KOPT-K1 (cell line): ENCODE data around the gene ZBTB22.

ENCODE experiments used
- H3K27ac ChIP-seq: fragments of 200-600 bp; sonication (generic); 2 replicates; pipeline ENCODE4 v1.5.1; 2016; ENCODE audit warnings: antibody characterized with exemption, mild to moderate bottlenecking, low read depth, low read length; ENCODE audit not compliant: poor library complexity, severe bottlenecking
- H3K36me3 ChIP-seq: fragments of 200-600 bp; sonication (generic); 2 replicates; pipeline ENCODE4 v1.5.1; 2017; ENCODE audit warnings: antibody characterized with exemption, mild to moderate bottlenecking, low read length, moderate library complexity; ENCODE audit not compliant: insufficient read depth
- H3K9me3 ChIP-seq: fragments of 200-600 bp; sonication (generic); 2 replicates; pipeline ENCODE4 v1.5.1; 2017; ENCODE audit warnings: antibody characterized with exemption, low read length, mild to moderate bottlenecking; ENCODE audit not compliant: insufficient read depth, poor library complexity, severe bottlenecking

Gene ZBTB22

DNA sequence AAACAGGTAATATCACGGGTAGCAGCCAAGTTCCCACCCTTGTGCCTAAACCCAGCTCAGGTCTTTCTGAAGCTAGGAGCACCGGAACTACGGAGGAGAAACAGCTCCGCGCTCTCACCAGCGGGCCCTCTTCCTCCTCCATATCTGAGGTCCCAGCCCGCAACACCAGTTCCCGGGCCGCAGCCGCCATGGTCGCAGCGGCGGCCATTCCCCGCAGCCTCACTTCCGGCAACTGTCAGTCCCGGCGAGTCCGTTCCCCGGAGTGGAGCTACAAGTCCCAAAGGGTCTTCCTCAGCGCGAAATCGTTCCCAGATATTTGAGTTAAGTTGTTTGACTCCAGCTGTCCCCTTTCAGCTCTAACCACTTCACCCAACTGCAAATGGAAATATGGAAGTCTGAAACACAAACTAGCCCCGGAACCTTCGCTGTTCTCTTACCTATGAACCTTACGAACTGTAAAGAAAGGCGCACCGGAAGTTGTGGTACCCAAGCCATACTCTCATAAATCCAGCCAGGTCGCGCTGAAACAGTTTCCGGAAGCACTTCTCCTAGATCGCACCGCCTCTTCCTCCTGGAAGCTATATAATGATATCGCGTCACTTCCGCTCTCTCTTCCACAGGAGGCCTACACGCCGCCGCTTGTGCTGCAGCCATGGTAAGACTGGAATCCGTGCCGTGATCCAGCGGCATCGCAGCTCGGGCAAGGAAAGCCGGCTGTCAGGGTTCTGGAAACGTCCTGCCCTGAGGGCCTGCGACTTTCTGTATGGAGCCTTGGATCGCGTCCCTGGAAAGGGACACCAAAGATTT, 45.9 kb downstream of the ZBTB22 start, which contains the start of the genes RPS18 and VPS52:
RPS18 (plus strand) TSS at position 608 of the 807 bp plus-strand sequence; CDS start at position 653, 45 bp downstream.
VPS52 (minus strand) TSS at position 409 of the 807 bp plus-strand sequence; CDS start at position 208, 201 bp downstream.
- peak within 1 kb of the TSS; percentile 93 for H3K27ac ChIP-seq
- no peaks in the 10 kb centered on the region for H3K9me3 ChIP-seq
- H3K36me3 ChIP-seq, result peaks cover 79% of the 10 kb centered on the region

DNA sequence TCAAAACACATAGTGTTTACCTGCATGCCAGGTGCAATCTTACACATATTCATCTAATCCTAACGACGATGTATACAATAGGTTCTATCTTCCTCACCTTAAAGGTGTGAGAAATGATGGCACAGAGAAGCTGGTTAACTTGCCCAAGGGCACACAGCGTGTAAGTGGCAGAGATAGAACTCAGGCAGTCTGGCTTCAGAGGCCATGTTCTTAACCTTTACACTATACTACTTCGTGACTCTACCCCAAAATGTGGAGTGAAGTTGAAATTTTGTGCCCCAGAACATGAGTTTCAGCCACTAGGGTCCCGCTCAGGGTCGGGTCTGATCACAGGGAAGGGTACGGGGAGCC, 46.5 kb downstream of the ZBTB22 start:
- no peaks in the 10 kb centered on the region for H3K9me3 ChIP-seq
- peaks cover 79% of the 10 kb centered on the region for H3K36me3 ChIP-seq
- peak overlapping the region; percentile 93 for H3K27ac ChIP-seq
